Fibroblast of lung (primary cell): ENCODE data around the gene IGSF23. TPM values are rescaled to one million over a fixed set of nuclear protein-coding genes. Genes with fewer than 3 reads are reported as not detected.

Experiments used
- DNase-seq, 2 donors: peaks; one replicate each; pipeline versions ENCODE4 v3.0.0 to v3.0.0-alpha.2; 2010; ENCODE audit warnings: low read depth in 2 of 2
- H2AFZ ChIP-seq: 2 replicates; pipeline ENCODE4 v1.5.1; 2012; ENCODE audit warnings: low read length, control low read depth, inconsistent platforms
- H3K27ac ChIP-seq: 2 replicates; pipeline ENCODE4 v1.5.1; 2011; ENCODE audit warnings: low read length, control low read depth; ENCODE audit not compliant: insufficient read depth
- H3K27me3 ChIP-seq: 2 replicates; pipeline ENCODE4 v1.5.1; 2011; ENCODE audit warnings: mild to moderate bottlenecking, low read length; ENCODE audit not compliant: control insufficient read depth, insufficient read depth
- H3K36me3 ChIP-seq: 2 replicates; pipeline ENCODE4 v1.5.1; 2011; ENCODE audit warnings: low read length; ENCODE audit not compliant: control insufficient read depth, insufficient read depth
- H3K4me1 ChIP-seq: 2 replicates; pipeline ENCODE4 v1.5.1; 2011; ENCODE audit warnings: low read length; ENCODE audit not compliant: control insufficient read depth, insufficient read depth; ENCODE audit errors: extremely low read depth
- H3K4me2 ChIP-seq: 2 replicates; pipeline ENCODE4 v1.5.1; 2011; ENCODE audit warnings: low read length, control low read depth; ENCODE audit not compliant: insufficient read depth; ENCODE audit errors: extremely low read depth
- H3K4me3 ChIP-seq, 4 experiments: fragments of 200-600 bp in 1 of 4; sonication (generic) in 1 of 4; replicated peaks in 1 of 4; 2 replicates each; pipeline ENCODE4 v1.5.1; 2011 to 2016; ENCODE audit warnings: low read length in 4 of 4, low read depth in 3 of 4, mild to moderate bottlenecking in 3 of 4, control low read depth in 2 of 4, inconsistent platforms in 1 of 4, mixed read lengths in 1 of 4; ENCODE audit not compliant: insufficient read depth in 1 of 4; ENCODE audit errors: control extremely low read depth in 1 of 4
- H3K79me2 ChIP-seq: 2 replicates; pipeline ENCODE4 v1.5.1; 2012; ENCODE audit warnings: mild to moderate bottlenecking, low read length, inconsistent platforms; ENCODE audit not compliant: control insufficient read depth, insufficient read depth
- H3K9ac ChIP-seq: 2 replicates; pipeline ENCODE4 v1.5.1; 2011; ENCODE audit warnings: mild to moderate bottlenecking, low read length, control low read depth; ENCODE audit not compliant: insufficient read depth
- H3K9me3 ChIP-seq: 2 replicates; pipeline ENCODE4 v1.5.1; 2012; ENCODE audit warnings: low read depth, low read length; ENCODE audit not compliant: control insufficient read depth, insufficient read depth
- H4K20me1 ChIP-seq: 2 replicates; pipeline ENCODE4 v1.5.1; 2011; ENCODE audit warnings: low read length; ENCODE audit not compliant: control insufficient read depth, insufficient read depth; ENCODE audit errors: extremely low read depth
- CTCF ChIP-seq, 2 donors: IDR thresholded peaks in 1 of 2; conservative IDR thresholded peaks in 1 of 2; 1 replicate in 1 of 2; 2 replicates in 1 of 2; pipeline ENCODE4 v1.5.1; 2011 to 2012; ENCODE audit warnings: low read length in 2 of 2, control low read depth in 1 of 2, inconsistent platforms in 1 of 2, low read depth in 1 of 2, mild to moderate bottlenecking in 1 of 2
- EZH2 ChIP-seq: IDR thresholded peaks from 2 replicates; pipeline ENCODE4 v1.5.1; 2012; ENCODE audit warnings: low read length, control low read depth, mild to moderate bottlenecking; ENCODE audit errors: missing control alignments
- polyA plus RNA-seq, 2 donors: library from polyadenylated mRNA; depleted of rRNA in 1 of 2; stranded (reverse) in 1 of 2; unstranded in 1 of 2; fragments of >200 nt; gene quantifications; 2 replicates each; pipeline ENCODE4 v1.2.1, GENCODE V29; 2011 to 2012; ENCODE audit warnings: missing spikeins in 1 of 2
- total RNA-seq: library from RNA; depleted of rRNA; stranded (reverse); fragments of >200 nt; gene quantifications from 2 replicates; pipeline ENCODE4 v1.2.1, GENCODE V29; 2014

The IGSF23 gene
- total and polyA plus RNA-seq, 2 donors (not counting 1 experiment from before 2014, with no cell fraction given), result 0.33 to 1.3 TPM

GRCh38 chr19:44577566-44577874, 35.8 kb upstream of the IGSF23 start:
- no peaks in the 10 kb centered on the region for H3K9me3 ChIP-seq
- no peak overlapping the region for H2AFZ ChIP-seq
- no peaks in the 10 kb centered on the region for H3K79me2 ChIP-seq
- H3K9ac ChIP-seq, result no peak overlapping the region
- no peak overlapping the region for H3K4me3 ChIP-seq
- no peak for TF ChIP-seq EZH2
- no peak for TF ChIP-seq CTCF (conservative IDR thresholded peaks at IDR 0.05 in 1 of 2, IDR thresholded peaks at IDR 0.05 in 1 of 2; ENCODE audit: low read depth in 1 of 2, low read length in 2 of 2)
- H3K36me3 ChIP-seq, result no peaks in the 10 kb centered on the region
- no peaks in the 10 kb centered on the region for H3K27me3 ChIP-seq
- no peaks in the 10 kb centered on the region for H4K20me1 ChIP-seq
- DNase-seq, result no peak
- H3K4me1 ChIP-seq, result no peaks in the 10 kb centered on the region
- H3K27ac ChIP-seq, result no peak overlapping the region
- H3K4me2 ChIP-seq, result no peak overlapping the region

GRCh38 chr19:44579663-44580365, 33.5 kb upstream of the IGSF23 start:
- Histone ChIP-seq H3K4me1 (no peaks in the 10 kb centered on the region), H3K4me3 (no peak overlapping the region), H3K9ac (no peak overlapping the region), H2AFZ (no peak overlapping the region), H3K27ac (no peak overlapping the region), H3K36me3 (no peaks in the 10 kb centered on the region), H3K27me3 (no peaks in the 10 kb centered on the region), H4K20me1 (no peaks in the 10 kb centered on the region), H3K79me2 (no peaks in the 10 kb centered on the region), H3K9me3 (no peaks in the 10 kb centered on the region), H3K4me2 (no peak overlapping the region)
- DNase-seq, result no peak
- TF ChIP-seq EZH2 (no peak), CTCF (conservative IDR thresholded peaks at IDR 0.05 in 1 of 2, IDR thresholded peaks at IDR 0.05 in 1 of 2; ENCODE audit: low read depth in 1 of 2, low read length in 2 of 2) (no peak)

- no peak overlapping the region for H3K9ac ChIP-seq
- no peaks in the 10 kb centered on the region for H3K36me3 ChIP-seq
- H3K79me2 ChIP-seq, result no peaks in the 10 kb centered on the region
- no peak overlapping the region for H3K27ac ChIP-seq
- H2AFZ ChIP-seq, result no peak overlapping the region
- H3K9me3 ChIP-seq, result no peaks in the 10 kb centered on the region
- H4K20me1 ChIP-seq, result no peaks in the 10 kb centered on the region
- no peak for TF ChIP-seq EZH2
- no peak for DNase-seq
- no peaks in the 10 kb centered on the region for H3K27me3 ChIP-seq
- H3K4me2 ChIP-seq, result no peak overlapping the region
- H3K4me3 ChIP-seq, result no peak overlapping the region
- H3K4me1 ChIP-seq, result peaks cover 2% of the 10 kb centered on the region
These were observed 32.9 kb upstream of the IGSF23 start for GRCh38 chr19:44580366-44580895.
